Suprapubic skin (tissue), 4 donors: ENCODE data around the gene HDAC2.

Experiments used
- CTCF ChIP-seq, 2 donors: fragments of 200-600 bp in 1 of 2; fragments of 450-650 bp in 1 of 2; sonication (generic) in 1 of 2; IDR thresholded peaks; one replicate each; pipeline ENCODE4 v1.5.1; 2016 to 2019; ENCODE audit warnings: antibody characterized with exemption in 2 of 2, mild to moderate bottlenecking in 1 of 2, moderate library complexity in 1 of 2
- POLR2A ChIP-seq, 2 donors: fragments of 450-650 bp; IDR thresholded peaks; one replicate each; pipeline ENCODE4 v1.6.1; 2017; ENCODE audit warnings: antibody characterized with exemption in 2 of 2, mild to moderate bottlenecking in 2 of 2, moderate library complexity in 2 of 2
- POLR2AphosphoS5 ChIP-seq, 3 donors: sonication (generic); formaldehyde crosslinking; IDR thresholded peaks; one replicate each; pipeline ENCODE4 v1.6.1; 2017; ENCODE audit warnings: antibody characterized with exemption in 3 of 3

DNA sequence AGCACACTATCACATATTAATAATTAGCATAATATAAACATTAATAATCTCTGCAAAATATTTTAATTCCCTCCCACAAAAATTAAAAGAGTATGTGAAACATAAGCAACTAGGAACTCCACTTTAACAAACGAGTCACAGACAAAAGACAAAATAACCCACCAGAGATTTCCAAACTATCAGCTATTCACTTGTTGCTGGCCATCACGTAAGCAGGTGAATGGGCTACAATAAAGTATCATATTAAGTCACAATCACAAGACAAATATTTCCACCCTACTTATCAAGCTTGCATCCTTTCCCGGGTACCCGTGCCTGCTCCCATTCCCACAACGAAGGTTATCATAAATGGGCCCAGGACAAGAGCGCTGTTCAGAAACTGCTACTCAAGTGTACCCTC lies 2.5 kb downstream of the HDAC2 start:
- no peak for TF ChIP-seq CTCF (IDR thresholded peaks at IDR 0.05)
- TF ChIP-seq POLR2A (IDR thresholded peaks at IDR 0.05): no peak
- no peak for TF ChIP-seq POLR2AphosphoS5 (IDR thresholded peaks at IDR 0.05)
